HCT116 (cell line): ENCODE results near the gene MYO7A.

Source experiments
- CTCF ChIP-seq, 3 experiments: fragments of 200-600 bp in 1 of 3; sonication (generic) in 1 of 3; IDR thresholded peaks in 2 of 3; conservative IDR thresholded peaks in 1 of 3; 2 replicates each; pipeline ENCODE4 v1.5.1; 2012 to 2017; ENCODE audit warnings: low read depth in 2 of 3, low read length in 2 of 3, antibody characterized with exemption in 1 of 3, borderline replicate concordance in 1 of 3, control low read depth in 1 of 3, mild to moderate bottlenecking in 1 of 3, mixed read lengths in 1 of 3, mixed run types in 1 of 3, moderate library complexity in 1 of 3; ENCODE audit not compliant: insufficient read depth in 1 of 3
- EZH2 ChIP-seq: fragments of 200-600 bp; sonication (generic); IDR thresholded peaks from 2 replicates; pipeline ENCODE4 v1.6.1; 2017; ENCODE audit warnings: antibody characterized with exemption, mixed run types

GRCh38 chr11:77095551-77096490, 32.2 kb upstream of the MYO7A start:
- TF ChIP-seq CTCF (IDR thresholded peaks at IDR 0.05 in 2 of 3, conservative IDR thresholded peaks at IDR 0.05 in 1 of 3; ENCODE audit: borderline replicate concordance in 1 of 3, insufficient read depth in 1 of 3, low read depth in 2 of 3, low read length in 2 of 3) (no peak), EZH2 (no peak)
